Adrenal gland (tissue), 5 donors: ENCODE results near the gene EFEMP2.

ENCODE experiments used
- POLR2A ChIP-seq, 2 donors: fragments of 450-650 bp; IDR thresholded peaks; one replicate each; pipeline ENCODE4 v1.6.1; 2017; ENCODE audit warnings: antibody characterized with exemption in 2 of 2, mild to moderate bottlenecking in 2 of 2, moderate library complexity in 1 of 2
- TF ChIP-seq, protein P1 (sequence below), 6 experiments: fragments of 450-650 bp in 4 of 6; fragments of 200-600 bp in 2 of 6; sonication (generic) in 1 of 6; IDR thresholded peaks; 1 replicate in 5 of 6; 2 replicates in 1 of 6; pipeline versions ENCODE4 v1.5.1 to v1.8.0; 2016 to 2021; ENCODE audit warnings: antibody characterized with exemption in 6 of 6, mild to moderate bottlenecking in 2 of 6, moderate library complexity in 1 of 6
- donor health status: DM: no; HTN: no; CAD: no.

GRCh38 chr11:65898656-65899355 lies 26.2 kb upstream of the EFEMP2 start:
- TF ChIP-seq, protein P1, sequence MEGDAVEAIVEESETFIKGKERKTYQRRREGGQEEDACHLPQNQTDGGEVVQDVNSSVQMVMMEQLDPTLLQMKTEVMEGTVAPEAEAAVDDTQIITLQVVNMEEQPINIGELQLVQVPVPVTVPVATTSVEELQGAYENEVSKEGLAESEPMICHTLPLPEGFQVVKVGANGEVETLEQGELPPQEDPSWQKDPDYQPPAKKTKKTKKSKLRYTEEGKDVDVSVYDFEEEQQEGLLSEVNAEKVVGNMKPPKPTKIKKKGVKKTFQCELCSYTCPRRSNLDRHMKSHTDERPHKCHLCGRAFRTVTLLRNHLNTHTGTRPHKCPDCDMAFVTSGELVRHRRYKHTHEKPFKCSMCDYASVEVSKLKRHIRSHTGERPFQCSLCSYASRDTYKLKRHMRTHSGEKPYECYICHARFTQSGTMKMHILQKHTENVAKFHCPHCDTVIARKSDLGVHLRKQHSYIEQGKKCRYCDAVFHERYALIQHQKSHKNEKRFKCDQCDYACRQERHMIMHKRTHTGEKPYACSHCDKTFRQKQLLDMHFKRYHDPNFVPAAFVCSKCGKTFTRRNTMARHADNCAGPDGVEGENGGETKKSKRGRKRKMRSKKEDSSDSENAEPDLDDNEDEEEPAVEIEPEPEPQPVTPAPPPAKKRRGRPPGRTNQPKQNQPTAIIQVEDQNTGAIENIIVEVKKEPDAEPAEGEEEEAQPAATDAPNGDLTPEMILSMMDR (IDR thresholded peaks at IDR 0.05) = no peak
- no peak for TF ChIP-seq POLR2A (IDR thresholded peaks at IDR 0.05)
